MM.1S (cell line): ENCODE results near the gene KLF15.

ENCODE experiments used
- CTCF ChIP-seq: fragments of 300-600 bp; sonication (generic); IDR thresholded peaks from 2 replicates; pipeline ENCODE4 v1.5.1; 2016; ENCODE audit warnings: antibody characterized with exemption, low read length, mixed read lengths
- EZH2 ChIP-seq: fragments of 300-600 bp; sonication (generic); optimal IDR thresholded peaks from 2 replicates; pipeline ENCODE3; 2017; ENCODE audit warnings: low read depth, mild to moderate bottlenecking, antibody characterized with exemption, low read length, mixed read lengths
- EZH2phosphoT487 ChIP-seq: fragments of 300-600 bp; sonication (generic); IDR thresholded peaks from 2 replicates; pipeline ENCODE4 v1.6.1; 2018; ENCODE audit warnings: antibody characterized with exemption, low read length

- TF ChIP-seq CTCF (no peak), EZH2 (no peak), EZH2phosphoT487 (no peak)
Observed at GRCh38 chr3:126320517-126321293, 36.5 kb downstream of the KLF15 start.
